HG03103 (cell line): Measurements from ENCODE around the gene DUSP3.

ENCODE experiments used
- ATAC-seq: cut with Tn5 transposase; IDR thresholded peaks from one replicate; pipeline ENCODE4 v1.9.1; 2021; ENCODE audit warnings: low read depth; ENCODE audit not compliant: unreplicated experiment

The DUSP3 gene

DNA sequence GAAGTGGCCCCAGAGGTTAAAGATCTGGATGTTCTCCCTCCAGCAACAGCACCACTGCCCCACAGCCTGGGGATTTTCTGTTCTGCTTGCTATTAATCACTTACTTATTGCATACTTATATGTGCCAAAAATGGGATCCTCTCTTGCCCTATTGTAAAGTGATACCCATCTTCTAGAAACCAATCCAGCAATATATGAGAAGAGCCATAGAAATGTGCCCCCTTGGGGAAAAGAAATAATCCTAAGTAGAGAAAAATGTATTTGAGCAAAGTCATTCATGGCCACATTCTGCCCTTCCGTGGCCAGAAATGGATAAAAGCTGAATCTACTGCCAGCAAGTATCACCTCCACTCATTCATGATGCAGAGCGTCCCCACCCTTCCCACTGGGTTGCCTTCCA, 41.1 kb downstream of the DUSP3 start:
- no peak for ATAC-seq

DNA sequence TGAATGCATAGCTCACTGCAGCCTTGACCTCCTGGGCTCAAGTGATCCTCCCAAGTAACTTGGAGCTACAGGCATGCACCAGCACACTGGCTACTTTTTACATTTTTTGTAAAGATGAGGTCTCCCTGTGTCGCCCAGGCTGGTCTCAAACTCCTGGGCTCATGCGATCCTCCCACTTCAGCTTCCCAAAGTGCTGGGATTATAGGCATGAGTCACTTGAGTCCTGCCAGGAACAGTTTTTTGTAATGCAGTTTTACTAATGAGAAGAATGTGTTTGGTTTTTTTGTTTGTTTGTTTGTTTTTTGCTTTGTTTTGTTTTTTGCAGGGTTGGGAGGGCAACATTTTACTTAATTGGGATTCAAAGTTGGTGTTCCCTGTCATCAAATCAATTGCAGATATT, 42.4 kb downstream of the DUSP3 start:
- ATAC-seq: no peak

DNA sequence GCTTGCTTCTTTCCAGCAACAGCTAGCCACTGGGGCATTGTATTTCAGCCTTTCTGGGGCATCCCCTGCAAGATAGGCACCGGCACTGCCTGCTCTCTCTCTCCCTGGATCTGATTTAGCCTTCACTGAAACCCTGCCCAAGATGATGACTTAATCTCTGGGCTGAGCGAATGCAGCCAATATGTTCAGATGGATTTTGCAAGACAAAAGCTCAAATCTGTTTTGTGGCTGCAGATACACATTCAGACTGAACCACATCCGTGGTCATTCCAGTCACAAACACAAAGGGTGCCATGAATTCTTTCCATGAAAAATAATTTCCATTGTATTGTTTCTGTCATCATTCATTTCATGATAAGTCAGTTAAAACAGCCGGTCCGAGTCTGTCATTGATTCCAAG, 44.4 kb downstream of the DUSP3 start:
- no peak for ATAC-seq

DNA sequence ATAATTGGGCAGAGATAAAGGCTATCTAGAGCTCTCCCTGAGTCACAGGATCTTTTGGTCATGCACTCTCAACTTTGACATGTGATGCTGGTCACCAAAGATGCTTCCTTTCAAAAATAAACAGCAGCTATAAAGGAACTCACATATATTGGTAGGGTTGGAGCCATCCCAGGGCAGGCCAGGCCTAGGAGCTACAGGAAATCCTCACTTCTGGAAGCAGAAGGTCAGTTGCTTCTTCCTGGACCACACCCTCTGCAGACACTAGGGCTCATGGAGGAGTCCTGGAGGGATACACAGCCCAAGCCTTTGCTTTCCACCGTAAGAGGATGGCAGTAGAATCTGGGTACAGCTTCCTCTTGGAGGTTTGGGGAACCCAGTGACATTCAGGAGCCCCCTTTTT, 44.8 kb downstream of the DUSP3 start:
- ATAC-seq: no peak

DNA sequence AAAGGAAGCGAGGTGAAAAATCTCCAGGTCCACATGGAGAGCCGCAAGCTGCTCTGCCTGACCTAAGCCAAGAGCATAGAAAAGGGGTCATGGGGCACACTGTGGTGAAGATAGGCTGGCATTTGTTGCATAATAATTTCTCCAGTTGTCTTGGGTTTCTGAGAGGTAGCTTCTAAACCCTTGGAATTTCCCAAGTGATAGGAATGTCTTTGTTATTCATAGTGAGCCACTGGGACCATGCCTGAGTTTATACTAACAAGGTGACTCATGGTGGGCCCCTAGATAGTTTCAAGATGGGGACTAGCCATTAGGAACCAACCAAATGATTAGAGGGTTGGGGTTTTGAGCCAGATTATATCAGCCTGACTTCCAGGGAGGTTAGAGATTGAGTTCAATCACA, 45.8 kb downstream of the DUSP3 start:
- ATAC-seq: no peak

DNA sequence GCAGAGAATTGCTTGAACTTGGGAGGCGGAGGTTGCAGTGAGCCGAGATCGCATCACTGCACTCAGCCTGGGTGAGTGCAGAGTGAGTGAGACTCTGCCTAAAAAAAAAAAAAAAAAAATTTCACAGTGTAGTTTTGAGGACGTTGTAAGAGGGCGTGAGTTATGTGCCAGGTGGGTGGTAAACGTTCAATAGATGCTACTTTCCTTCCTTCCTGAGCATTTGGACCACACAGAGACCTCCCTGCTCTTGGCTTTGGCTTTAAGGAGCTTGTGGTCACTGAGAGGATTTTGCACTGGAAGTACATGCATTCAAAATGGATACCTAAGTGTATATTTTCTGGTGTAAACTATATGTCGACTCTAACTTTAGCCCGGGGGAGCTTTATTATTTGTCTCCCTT, 50.7 kb downstream of the DUSP3 start:
- ATAC-seq: no peak

DNA sequence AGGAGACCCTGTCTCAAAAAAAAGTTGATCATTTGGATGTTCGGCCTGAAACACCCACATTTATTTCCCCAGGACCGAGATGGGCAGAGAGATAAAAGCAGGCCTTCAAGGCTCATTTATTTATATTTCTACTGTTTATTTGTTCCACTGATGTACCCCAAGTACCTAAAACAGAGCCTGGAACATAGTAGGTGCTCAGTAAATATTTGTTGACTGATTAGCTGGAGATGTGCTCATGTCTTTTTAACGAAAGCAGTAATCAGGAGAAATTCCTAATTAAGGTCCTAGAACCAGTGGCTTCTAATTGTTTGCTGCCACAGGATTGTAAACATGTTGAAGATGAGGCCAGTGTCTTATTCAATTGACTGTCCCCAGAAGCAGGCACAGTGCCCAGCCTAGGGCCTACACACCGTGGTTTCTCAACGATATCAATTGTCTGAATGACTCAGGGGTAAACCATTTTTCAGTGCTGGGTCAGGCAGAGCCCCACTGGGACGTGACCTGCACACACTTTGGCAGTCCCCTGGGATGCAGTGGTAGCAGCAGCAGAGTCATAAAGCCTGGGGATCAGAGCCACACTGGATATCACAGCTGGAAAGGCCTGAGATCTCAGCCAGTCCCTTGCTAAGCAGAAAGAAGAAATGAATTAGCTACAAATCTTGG, 54.9 kb downstream of the DUSP3 start:
- ATAC-seq: no peak

DNA sequence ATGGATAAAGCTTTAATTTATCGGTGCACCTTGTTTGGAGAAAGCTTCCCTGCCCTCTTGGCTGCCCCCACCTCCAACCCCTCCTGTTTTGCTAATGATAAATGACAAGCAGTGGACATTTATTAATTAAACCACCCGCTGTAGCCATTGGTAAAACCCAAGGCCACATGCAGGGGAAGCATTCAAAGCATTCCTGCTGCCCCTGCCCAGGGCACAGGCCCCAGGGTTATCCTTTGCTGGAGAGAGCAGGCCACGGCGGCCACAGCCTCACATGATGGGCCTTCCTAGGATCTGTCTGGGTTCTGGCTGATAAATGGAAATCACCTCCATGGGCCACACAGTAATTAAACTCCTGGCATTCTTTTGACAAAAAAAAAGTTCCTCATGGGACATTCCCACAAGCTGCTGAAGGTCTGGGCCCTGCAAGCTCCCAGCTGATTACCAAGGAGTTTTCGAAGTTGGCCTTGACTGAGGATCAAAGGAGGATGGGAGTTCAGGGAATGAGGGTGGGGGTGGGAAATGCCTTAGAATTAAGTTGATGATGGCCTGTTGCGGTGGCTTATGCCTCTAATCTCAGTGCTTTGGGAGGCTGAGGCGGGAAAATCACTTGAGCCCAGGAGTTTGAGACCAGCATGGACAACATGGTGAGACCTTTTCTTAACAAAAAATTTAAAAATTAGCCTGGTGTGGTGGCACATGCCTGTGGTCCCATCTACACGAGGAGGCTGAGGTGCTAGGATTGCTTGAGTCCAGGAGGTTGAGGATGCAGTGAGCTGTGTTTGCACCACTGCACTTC, 55.7 kb downstream of the DUSP3 start:
- ATAC-seq: no peak

DNA sequence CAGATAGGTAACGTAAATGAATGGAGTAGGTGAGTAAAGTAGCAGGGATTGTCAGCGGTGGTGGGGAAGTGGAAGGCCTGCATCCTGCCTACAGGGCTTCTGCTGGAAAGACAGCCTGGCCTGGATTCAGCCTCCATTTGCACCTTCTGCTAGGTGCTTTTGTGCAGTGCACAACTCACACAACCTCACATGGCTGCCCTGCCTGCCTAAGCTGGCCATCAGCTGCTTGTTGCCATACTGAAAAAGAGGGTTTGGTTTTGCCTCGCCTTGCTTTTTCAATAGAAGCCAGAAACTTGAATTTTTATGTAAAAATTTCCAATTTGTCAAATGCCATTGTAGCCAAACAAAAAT, 56.5 kb downstream of the DUSP3 start:
- ATAC-seq: no peak

DNA sequence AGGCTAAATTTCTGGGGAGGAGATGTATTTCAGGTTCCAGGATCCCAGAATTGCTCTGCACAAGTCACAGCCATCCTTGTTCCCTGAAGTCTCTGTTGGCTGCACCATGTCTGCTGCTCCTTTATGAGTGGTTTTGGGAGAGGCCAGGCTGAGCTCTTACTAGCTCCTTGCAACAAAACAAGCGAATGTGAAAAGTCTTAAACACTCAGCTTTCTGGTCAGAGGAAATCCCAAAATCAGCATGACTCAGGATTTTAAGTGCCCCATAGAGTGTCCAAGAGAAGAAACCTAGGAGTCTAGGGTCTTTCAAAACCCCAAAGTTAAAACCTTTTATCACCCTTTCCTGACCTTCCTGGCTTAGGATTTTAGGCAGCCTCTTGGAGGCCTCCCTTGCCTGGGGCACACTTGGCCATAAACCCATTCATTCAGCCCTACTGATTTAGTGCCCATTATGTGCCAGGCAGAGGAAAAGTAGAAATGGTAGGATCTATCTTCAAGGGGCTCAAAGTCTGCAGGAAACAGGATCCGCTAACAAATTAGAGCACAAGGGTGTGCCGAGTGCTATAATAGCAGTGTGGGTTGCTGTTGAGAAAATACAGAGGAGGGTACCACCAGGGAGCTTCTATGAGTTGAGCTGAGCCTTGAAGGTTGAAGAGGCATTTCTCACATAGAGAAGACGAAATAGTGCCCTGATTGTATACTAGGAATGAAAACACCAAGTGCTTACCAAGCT, 57.1 kb downstream of the DUSP3 start:
- ATAC-seq: no peak

DNA sequence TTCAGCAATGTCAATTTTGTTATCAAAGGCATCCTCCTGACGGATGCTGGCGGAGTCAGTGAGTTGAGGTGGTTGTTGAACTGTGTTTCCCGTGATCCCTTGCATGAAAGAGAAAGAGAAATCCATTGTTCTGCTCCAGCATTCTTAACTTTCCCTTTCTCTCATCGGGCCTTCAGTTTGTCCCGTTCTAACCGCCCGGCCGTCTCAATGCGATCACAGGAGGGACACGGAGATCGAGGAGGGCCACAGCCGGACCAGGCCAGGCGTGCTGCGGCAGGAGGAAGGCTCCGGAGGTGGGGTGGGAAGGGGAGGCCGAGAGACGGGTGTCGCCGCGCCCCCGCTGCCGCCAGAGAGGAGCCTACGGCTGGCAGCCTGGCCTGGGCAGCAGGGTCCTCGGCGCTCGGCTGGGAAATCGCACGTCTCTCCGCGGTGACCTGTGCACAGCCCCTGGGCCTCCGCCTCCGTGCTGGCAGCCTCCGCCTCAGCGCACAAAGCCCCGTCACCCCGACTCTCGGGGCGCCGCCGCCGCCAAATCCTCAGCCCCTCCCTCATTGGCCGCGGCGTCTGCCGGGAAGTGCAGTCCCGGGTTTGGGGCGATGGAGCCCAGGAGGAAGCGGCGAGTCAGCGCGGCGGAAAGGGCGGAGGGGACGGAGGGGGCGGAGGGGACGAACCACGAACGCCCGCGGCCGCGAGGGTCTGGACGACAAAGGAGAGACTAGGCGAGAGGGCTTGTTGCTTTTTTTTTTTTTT, 58.3 kb downstream of the DUSP3 start:
- ATAC-seq: no peak

DNA sequence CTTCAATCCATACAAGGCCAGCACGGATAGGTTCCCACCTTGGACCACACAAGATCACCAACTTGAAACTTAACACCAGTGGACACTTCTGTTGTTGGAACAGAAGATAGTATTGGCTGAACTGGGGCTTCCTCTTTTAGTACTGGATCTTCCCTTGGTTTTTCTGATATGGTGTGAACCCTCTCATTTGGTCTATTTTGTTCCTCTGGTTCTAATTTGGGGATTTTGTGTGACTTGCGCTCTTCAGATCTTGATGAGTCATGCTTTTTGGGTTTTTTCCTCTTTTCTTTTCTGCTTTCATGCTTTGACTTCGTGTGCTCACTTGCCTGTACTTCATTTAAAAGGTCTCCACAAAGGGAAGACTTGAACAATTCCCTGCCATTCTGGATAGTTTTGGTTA, 59.2 kb downstream of the DUSP3 start:
- no peak for ATAC-seq

DNA sequence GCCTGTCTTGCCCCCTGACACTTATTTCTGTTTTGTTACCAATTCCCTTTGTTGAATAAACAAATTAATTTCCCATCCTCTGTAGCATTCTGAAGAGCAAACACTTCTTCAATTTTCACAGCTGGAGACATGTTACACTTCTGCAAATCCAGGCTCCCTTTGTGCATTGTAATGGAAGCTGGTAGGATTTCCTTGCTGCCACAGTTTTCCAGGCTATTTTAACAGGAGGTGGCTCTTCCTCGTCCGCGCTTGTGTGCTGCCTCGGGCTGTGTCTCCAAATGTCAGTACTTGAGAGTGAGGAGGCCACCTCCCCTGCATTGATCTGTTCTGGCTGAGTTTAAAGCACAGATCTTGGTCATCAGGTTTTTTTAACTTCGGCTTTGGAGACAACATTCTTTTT, 60.2 kb downstream of the DUSP3 start:
- no peak for ATAC-seq

DNA sequence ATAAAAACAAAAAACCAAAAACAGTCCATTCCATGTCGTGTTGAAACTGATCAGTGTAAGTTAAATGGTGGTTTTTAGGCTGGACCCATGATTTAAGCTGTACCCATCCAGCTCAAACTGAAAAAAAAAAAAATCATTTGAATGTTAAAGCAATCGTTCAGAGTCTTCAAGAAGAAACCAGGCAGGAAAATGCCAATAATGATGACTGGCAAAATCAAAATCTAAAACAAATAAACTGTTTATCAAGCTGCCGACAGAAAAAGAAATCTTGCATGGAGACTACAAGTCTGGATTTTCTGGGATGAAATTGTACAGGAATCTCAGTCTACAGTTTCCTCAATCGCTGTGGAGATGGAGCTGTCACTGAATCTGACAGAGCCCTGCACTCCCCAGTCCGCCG, 60.9 kb downstream of the DUSP3 start:
- no peak for ATAC-seq
